Measurements from ENCODE around the gene RABGAP1. TPM values are rescaled to one million over a fixed set of nuclear protein-coding genes. Genes with fewer than 3 reads are reported as not detected.
A peak's percentile ranks its signal among the peaks of the same experiment; 100 is the strongest.
"Not testable (repeated sequence)": the region's sequence is repeated elsewhere in the genome, so short reads cannot be mapped to it uniquely, and the experiment has no call there.

Gene RABGAP1
- total and polyA plus RNA-seq, 2 experiments from 2014 or later: 8.5 to 33.9 TPM

- peak; percentile 100 for DNase-seq (ENCODE audit: low spot score)
Measured at GRCh38 chr9:122904823-122905710, 35.8 kb upstream of the RABGAP1 start, which contains the start of gene RC3H2. RC3H2 (minus strand) TSS chr9:122905359; CDS start chr9:122897509, 7,850 bp downstream.

GRCh38 chr9:122906122-122906521 lies 34.7 kb upstream of the RABGAP1 start:
- H2AFZ ChIP-seq; H3K4me1 Mint-ChIP-seq; H3K4me2 ChIP-seq; H3K36me3 ChIP-seq (ENCODE audit: insufficient read depth); H3K27ac Mint-ChIP-seq; H3K27me3 Mint-ChIP-seq (ENCODE audit: insufficient read depth, low read depth, poor library complexity); H3F3A ChIP-seq (replicated peaks; ENCODE audit: low read depth); H3K4me3 Mint-ChIP-seq; H3K9me3 Mint-ChIP-seq; H3K9me2 ChIP-seq (ENCODE audit: insufficient read depth); H3K4me1 ChIP-seq (ENCODE audit: insufficient read depth); H3K27me3 ChIP-seq (ENCODE audit: insufficient read depth); ATAC-seq; H3K4me3 ChIP-seq: not testable (repeated sequence)
- DNase-seq (ENCODE audit: low spot score): peak; percentile 9
- Histone ChIP-seq H3K79me2 (replicated peaks; ENCODE audit: insufficient read depth) (peaks cover 60% of the 10 kb centered on the region), H3K27ac (ENCODE audit: low read depth) (peak overlapping the region; percentile 83; the same call in 1 of the 2 replicates), H4K20me1 (replicated peaks; ENCODE audit: insufficient read depth) (peaks cover 11% of the 10 kb centered on the region; the same call in 1 of the 2 replicates)
- H3K36me3 Mint-ChIP-seq (ENCODE audit: low read depth): peaks cover 12% of the 10 kb centered on the region

More at GRCh38 chr9:122904823-122905710, 35.8 kb upstream of the RABGAP1 start, which contains the start of gene RC3H2:
- Histone ChIP-seq H3K9me2 (ENCODE audit: insufficient read depth) (no peaks in the 10 kb centered on the region), H3K79me2 (replicated peaks; ENCODE audit: insufficient read depth) (peaks cover 60% of the 10 kb centered on the region), H3F3A (replicated peaks; ENCODE audit: low read depth) (no peaks in the 10 kb centered on the region), H3K4me2 (peak within 1 kb of the TSS; percentile 88), H3K36me3 (ENCODE audit: insufficient read depth) (no peaks in the 10 kb centered on the region; the same call in 1 of the 2 replicates), H2AFZ (0 out of 2 replicates have a peak within 1 kb of the TSS, but pooled peaks have one; percentile 49), H3K27me3 (ENCODE audit: insufficient read depth) (no peaks in the 10 kb centered on the region), H3K4me3 (peak within 1 kb of the TSS; percentile 90), H4K20me1 (replicated peaks; ENCODE audit: insufficient read depth) (peaks cover 16% of the 10 kb centered on the region; the same call in 1 of the 2 replicates), H3K4me1 (ENCODE audit: insufficient read depth) (peaks cover 10% of the 10 kb centered on the region), H3K27ac (ENCODE audit: low read depth) (peak within 1 kb of the TSS; percentile 93)
- peak; percentile 91 for ATAC-seq
- TF ChIP-seq EZH2 (IDR thresholded peaks at IDR 0.05; ENCODE audit: low read depth, unreplicated experiment) (no peak), CREB1 (CRISPR knock-in tag; IDR thresholded peaks at IDR 0.05; ENCODE audit: low read depth) (peak; percentile 65), POLR2AphosphoS5 (IDR thresholded peaks at IDR 0.05; ENCODE audit: low read depth) (peak; percentile 91)
- TF ChIP-seq, protein P1, sequence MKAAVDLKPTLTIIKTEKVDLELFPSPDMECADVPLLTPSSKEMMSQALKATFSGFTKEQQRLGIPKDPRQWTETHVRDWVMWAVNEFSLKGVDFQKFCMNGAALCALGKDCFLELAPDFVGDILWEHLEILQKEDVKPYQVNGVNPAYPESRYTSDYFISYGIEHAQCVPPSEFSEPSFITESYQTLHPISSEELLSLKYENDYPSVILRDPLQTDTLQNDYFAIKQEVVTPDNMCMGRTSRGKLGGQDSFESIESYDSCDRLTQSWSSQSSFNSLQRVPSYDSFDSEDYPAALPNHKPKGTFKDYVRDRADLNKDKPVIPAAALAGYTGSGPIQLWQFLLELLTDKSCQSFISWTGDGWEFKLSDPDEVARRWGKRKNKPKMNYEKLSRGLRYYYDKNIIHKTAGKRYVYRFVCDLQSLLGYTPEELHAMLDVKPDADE (IDR thresholded peaks at IDR 0.05): peak; percentile 65
- H3K4me3 Mint-ChIP-seq: peak within 1 kb of the TSS; percentile 93
- peaks cover 4% of the 10 kb centered on the region; the same call in 2 of the 3 replicates for H3K36me3 Mint-ChIP-seq (ENCODE audit: low read depth)
- H3K4me1 Mint-ChIP-seq: peaks cover 8% of the 10 kb centered on the region; the same call in 2 of the 3 replicates
- H3K27ac Mint-ChIP-seq: peak within 1 kb of the TSS; percentile 96
- H3K9me3 Mint-ChIP-seq: no peaks in the 10 kb centered on the region
- H3K27me3 Mint-ChIP-seq (ENCODE audit: insufficient read depth, low read depth, poor library complexity): peaks cover 2% of the 10 kb centered on the region

GRCh38 chr9:122912671-122912963 lies 28.2 kb upstream of the RABGAP1 start:
- Histone ChIP-seq H3K4me2 (peak overlapping the region; percentile 85), H3K9me2 (ENCODE audit: insufficient read depth) (no peaks in the 10 kb centered on the region), H3K36me3 (ENCODE audit: insufficient read depth) (peaks cover 14% of the 10 kb centered on the region; the same call in 1 of the 2 replicates), H3K4me1 (ENCODE audit: insufficient read depth) (peaks cover 8% of the 10 kb centered on the region; the same call in 1 of the 2 replicates), H3K27me3 (ENCODE audit: insufficient read depth) (no peaks in the 10 kb centered on the region), H3F3A (replicated peaks; ENCODE audit: low read depth) (peaks cover 8% of the 10 kb centered on the region; the same call in 1 of the 2 replicates), H3K79me2 (replicated peaks; ENCODE audit: insufficient read depth) (peaks cover 53% of the 10 kb centered on the region), H4K20me1 (replicated peaks; ENCODE audit: insufficient read depth) (no peaks in the 10 kb centered on the region), H2AFZ (no peak overlapping the region), H3K27ac (ENCODE audit: low read depth) (peak overlapping the region; percentile 94), H3K4me3 (peak overlapping the region; percentile 67)
- Mint-ChIP-seq H3K36me3 (ENCODE audit: low read depth) (peaks cover 23% of the 10 kb centered on the region), H3K9me3 (no peaks in the 10 kb centered on the region), H3K4me3 (peak overlapping the region; percentile 98), H3K27me3 (ENCODE audit: insufficient read depth, low read depth, poor library complexity) (peaks cover 6% of the 10 kb centered on the region), H3K27ac (peak overlapping the region; percentile 99), H3K4me1 (peaks cover 10% of the 10 kb centered on the region)
- ATAC-seq (no peak), DNase-seq (ENCODE audit: low spot score) (no peak)
- TF ChIP-seq EZH2phosphoT487 (IDR thresholded peaks at IDR 0.05; ENCODE audit: unreplicated experiment) (no peak), STAT1 (IDR thresholded peaks at IDR 0.05; ENCODE audit: unreplicated experiment) (no peak), POLR2AphosphoS5 (IDR thresholded peaks at IDR 0.05; ENCODE audit: low read depth) (no peak), EZH2 (IDR thresholded peaks at IDR 0.05; ENCODE audit: low read depth, unreplicated experiment) (no peak), ZNF114 (CRISPR knock-in tag; IDR thresholded peaks at IDR 0.05) (no peak), JUNB (IDR thresholded peaks at IDR 0.05; ENCODE audit: unreplicated experiment) (no peak)
- TF ChIP-seq, protein P2, sequence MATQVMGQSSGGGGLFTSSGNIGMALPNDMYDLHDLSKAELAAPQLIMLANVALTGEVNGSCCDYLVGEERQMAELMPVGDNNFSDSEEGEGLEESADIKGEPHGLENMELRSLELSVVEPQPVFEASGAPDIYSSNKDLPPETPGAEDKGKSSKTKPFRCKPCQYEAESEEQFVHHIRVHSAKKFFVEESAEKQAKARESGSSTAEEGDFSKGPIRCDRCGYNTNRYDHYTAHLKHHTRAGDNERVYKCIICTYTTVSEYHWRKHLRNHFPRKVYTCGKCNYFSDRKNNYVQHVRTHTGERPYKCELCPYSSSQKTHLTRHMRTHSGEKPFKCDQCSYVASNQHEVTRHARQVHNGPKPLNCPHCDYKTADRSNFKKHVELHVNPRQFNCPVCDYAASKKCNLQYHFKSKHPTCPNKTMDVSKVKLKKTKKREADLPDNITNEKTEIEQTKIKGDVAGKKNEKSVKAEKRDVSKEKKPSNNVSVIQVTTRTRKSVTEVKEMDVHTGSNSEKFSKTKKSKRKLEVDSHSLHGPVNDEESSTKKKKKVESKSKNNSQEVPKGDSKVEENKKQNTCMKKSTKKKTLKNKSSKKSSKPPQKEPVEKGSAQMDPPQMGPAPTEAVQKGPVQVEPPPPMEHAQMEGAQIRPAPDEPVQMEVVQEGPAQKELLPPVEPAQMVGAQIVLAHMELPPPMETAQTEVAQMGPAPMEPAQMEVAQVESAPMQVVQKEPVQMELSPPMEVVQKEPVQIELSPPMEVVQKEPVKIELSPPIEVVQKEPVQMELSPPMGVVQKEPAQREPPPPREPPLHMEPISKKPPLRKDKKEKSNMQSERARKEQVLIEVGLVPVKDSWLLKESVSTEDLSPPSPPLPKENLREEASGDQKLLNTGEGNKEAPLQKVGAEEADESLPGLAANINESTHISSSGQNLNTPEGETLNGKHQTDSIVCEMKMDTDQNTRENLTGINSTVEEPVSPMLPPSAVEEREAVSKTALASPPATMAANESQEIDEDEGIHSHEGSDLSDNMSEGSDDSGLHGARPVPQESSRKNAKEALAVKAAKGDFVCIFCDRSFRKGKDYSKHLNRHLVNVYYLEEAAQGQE (IDR thresholded peaks at IDR 0.05; ENCODE audit: unreplicated experiment): no peak
- TF ChIP-seq, protein P3, sequence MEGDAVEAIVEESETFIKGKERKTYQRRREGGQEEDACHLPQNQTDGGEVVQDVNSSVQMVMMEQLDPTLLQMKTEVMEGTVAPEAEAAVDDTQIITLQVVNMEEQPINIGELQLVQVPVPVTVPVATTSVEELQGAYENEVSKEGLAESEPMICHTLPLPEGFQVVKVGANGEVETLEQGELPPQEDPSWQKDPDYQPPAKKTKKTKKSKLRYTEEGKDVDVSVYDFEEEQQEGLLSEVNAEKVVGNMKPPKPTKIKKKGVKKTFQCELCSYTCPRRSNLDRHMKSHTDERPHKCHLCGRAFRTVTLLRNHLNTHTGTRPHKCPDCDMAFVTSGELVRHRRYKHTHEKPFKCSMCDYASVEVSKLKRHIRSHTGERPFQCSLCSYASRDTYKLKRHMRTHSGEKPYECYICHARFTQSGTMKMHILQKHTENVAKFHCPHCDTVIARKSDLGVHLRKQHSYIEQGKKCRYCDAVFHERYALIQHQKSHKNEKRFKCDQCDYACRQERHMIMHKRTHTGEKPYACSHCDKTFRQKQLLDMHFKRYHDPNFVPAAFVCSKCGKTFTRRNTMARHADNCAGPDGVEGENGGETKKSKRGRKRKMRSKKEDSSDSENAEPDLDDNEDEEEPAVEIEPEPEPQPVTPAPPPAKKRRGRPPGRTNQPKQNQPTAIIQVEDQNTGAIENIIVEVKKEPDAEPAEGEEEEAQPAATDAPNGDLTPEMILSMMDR (conservative IDR thresholded peaks at IDR 0.05; ENCODE audit: low read depth in 2 of 2): no peak

Data from GM23338 (cell line).